Measurements from ENCODE around the gene ACSM6.
A peak's percentile ranks its signal among the peaks of the same experiment; 100 is the strongest.

Gene ACSM6

DNA sequence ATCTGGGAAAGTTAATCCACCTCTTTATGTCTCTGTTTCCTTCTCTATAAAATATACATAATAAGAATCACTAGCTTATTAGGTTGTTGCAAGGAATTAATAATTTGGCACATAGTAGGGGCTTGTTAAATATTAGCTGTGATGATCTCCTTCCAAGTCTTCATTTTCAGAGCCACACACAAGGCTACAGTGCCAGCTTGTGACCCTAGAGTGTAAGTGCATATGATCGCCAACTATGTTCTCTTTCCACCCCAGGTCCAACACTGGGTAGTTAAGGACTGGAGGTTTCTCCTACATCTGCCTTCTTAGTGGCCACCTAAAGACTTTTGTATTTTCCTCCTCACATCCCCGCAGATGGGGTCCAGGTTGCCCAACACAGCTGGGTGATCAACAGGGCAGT is 17.9 kb upstream of the ACSM6 start:
- Mint-ChIP-seq H3K36me3 (ENCODE audit: low read depth) (no peaks in the 10 kb centered on the region), H3K9me3 (peaks cover 10% of the 10 kb centered on the region), H3K4me1 (no peaks in the 10 kb centered on the region), H3K27me3 (ENCODE audit: low read depth) (no peaks in the 10 kb centered on the region), H3K27ac (no peak overlapping the region), H3K4me3 (no peak overlapping the region)
- TF ChIP-seq, protein P1, sequence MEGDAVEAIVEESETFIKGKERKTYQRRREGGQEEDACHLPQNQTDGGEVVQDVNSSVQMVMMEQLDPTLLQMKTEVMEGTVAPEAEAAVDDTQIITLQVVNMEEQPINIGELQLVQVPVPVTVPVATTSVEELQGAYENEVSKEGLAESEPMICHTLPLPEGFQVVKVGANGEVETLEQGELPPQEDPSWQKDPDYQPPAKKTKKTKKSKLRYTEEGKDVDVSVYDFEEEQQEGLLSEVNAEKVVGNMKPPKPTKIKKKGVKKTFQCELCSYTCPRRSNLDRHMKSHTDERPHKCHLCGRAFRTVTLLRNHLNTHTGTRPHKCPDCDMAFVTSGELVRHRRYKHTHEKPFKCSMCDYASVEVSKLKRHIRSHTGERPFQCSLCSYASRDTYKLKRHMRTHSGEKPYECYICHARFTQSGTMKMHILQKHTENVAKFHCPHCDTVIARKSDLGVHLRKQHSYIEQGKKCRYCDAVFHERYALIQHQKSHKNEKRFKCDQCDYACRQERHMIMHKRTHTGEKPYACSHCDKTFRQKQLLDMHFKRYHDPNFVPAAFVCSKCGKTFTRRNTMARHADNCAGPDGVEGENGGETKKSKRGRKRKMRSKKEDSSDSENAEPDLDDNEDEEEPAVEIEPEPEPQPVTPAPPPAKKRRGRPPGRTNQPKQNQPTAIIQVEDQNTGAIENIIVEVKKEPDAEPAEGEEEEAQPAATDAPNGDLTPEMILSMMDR (IDR thresholded peaks at IDR 0.05; ENCODE audit: unreplicated experiment in 3 of 3) = no peak

DNA sequence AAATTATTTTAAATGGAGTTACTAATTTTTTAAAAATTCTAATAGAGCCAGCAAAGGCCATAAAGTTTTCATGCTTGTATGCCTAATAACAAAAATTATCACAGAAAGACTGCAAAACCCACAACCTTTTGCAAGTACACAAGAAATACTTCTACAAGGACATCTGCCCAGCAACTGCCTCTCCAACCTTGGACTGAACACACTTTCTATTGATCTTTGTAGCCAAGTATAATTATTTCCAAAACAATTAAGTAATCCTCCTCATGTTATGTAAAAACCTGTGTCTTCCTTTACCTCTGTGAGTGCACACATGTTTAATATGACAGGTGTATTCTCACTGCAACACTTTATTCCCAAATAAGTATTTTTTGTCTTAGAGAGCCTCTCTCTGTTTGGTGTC is 16.6 kb upstream of the ACSM6 start:
- H3K27ac Mint-ChIP-seq = no peak overlapping the region
- H3K4me3 Mint-ChIP-seq = no peak overlapping the region
- H3K27me3 Mint-ChIP-seq (ENCODE audit: low read depth) = no peaks in the 10 kb centered on the region
- H3K9me3 Mint-ChIP-seq = peaks cover 10% of the 10 kb centered on the region
- H3K4me1 Mint-ChIP-seq = no peaks in the 10 kb centered on the region
- TF ChIP-seq, protein P1 (IDR thresholded peaks at IDR 0.05; ENCODE audit: unreplicated experiment in 3 of 3) = no peak
- H3K36me3 Mint-ChIP-seq (ENCODE audit: low read depth) = no peaks in the 10 kb centered on the region

DNA sequence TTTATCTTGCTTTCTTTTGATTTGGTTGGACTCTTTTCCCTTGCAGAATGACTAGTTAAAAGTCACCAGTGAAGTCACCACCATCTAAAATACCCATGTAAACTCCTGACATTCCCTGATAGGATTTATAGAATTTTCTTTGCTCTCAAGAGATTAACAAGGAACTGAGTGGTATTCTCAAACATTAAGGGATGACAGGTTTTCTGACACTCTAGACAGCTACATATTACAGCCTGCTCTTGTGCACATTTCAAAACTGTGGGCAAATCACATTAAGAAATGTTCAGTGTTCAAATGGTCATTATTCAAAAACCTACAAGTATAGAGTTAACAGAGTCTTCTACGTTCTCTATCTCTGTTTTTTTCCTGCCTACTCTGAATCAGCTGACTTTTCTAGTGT is 15.8 kb upstream of the ACSM6 start:
- Mint-ChIP-seq H3K4me1 (no peaks in the 10 kb centered on the region), H3K27ac (no peak overlapping the region), H3K9me3 (peaks cover 10% of the 10 kb centered on the region), H3K27me3 (ENCODE audit: low read depth) (no peaks in the 10 kb centered on the region), H3K36me3 (ENCODE audit: low read depth) (no peaks in the 10 kb centered on the region), H3K4me3 (no peak overlapping the region)
- TF ChIP-seq, protein P1 (IDR thresholded peaks at IDR 0.05; ENCODE audit: unreplicated experiment in 3 of 3) = no peak

DNA sequence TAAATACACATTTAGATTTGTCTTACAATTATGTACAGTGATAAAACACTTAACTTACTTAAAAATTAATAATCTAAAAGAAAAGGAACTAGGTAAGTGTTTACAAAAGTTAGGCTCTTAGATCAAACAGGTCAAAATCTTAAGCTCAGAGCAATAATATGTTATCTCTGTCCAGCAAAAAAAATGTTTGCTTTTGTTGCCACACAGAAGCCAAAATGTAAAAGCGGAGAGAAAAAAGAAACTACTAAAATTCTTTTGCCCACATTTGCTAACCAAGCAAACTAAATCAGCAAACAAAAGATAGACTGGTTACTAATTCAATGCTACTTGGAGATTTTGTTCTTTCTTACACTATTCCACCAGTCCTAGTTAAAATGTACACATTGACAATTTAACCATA is 15.2 kb upstream of the ACSM6 start:
- TF ChIP-seq, protein P1 (IDR thresholded peaks at IDR 0.05; ENCODE audit: unreplicated experiment in 3 of 3) = no peak

DNA sequence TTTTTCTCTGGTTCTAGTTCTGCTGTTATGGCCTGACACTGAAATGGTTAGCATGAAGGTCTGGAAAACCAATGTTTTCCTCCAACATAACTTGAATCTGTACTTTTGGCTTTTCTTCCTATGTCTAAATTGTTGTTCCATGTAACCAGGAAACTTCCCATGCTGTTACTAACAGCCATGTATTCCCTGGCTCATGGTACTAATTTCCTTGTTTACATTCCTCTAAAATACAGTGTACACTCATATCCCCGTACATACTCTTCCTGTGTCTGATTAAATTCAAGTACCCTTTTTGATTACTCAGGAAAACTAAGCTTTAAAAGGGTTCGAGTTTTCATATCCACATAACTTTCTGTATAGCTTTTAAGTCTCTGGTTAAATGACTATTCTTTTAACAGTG is 12.3 kb upstream of the ACSM6 start:
- H3K27me3 Mint-ChIP-seq (ENCODE audit: low read depth) = peaks cover 13% of the 10 kb centered on the region
- H3K27ac Mint-ChIP-seq = no peak overlapping the region
- peaks cover 3% of the 10 kb centered on the region for H3K9me3 Mint-ChIP-seq
- H3K36me3 Mint-ChIP-seq (ENCODE audit: low read depth) = no peaks in the 10 kb centered on the region
- TF ChIP-seq, protein P1 (IDR thresholded peaks at IDR 0.05; ENCODE audit: unreplicated experiment in 3 of 3) = no peak
- peak overlapping the region in 2 of 3 experiments; percentile 29 to 32 for H3K4me3 Mint-ChIP-seq
- H3K4me1 Mint-ChIP-seq = no peaks in the 10 kb centered on the region

More for the DNA sequence above, 15.2 kb upstream of the ACSM6 start:
- Mint-ChIP-seq H3K27ac (no peak overlapping the region), H3K4me1 (no peaks in the 10 kb centered on the region), H3K4me3 (no peak overlapping the region), H3K27me3 (ENCODE audit: low read depth) (no peaks in the 10 kb centered on the region), H3K36me3 (ENCODE audit: low read depth) (no peaks in the 10 kb centered on the region), H3K9me3 (peaks cover 10% of the 10 kb centered on the region)
